GF-D8 (cell line): ENCODE measurements around the gene TSPYL4.
"Not testable (repeated sequence)": the region's sequence is repeated elsewhere in the genome, so short reads cannot be mapped to it uniquely, and the experiment has no call there.

Experiments
- DNase-seq: peaks from one replicate; lab custom pipeline; 2025; lab: John Stamatoyannopoulos, UW

The TSPYL4 gene

GRCh38 chr6:116253505-116254296 is at the start of gene TSPYL4:
TSS of gene TSPYL4 (minus strand) at chr6:116254075. CDS start at chr6:116254008, 67 bp downstream.
- DNase-seq = peak; percentile 84

GRCh38 chr6:116301104-116301503 is 47.2 kb upstream of the TSPYL4 start:
- no peak for DNase-seq

- no peak for DNase-seq
These were observed 46.7 kb upstream of the TSPYL4 start for GRCh38 chr6:116300566-116300965.

GRCh38 chr6:116298973-116299372 is 45.1 kb upstream of the TSPYL4 start:
- no peak for DNase-seq

- DNase-seq = no peak
These were observed 44.4 kb upstream of the TSPYL4 start for GRCh38 chr6:116298273-116298672.

- DNase-seq = no peak
These were observed 38.7 kb upstream of the TSPYL4 start for GRCh38 chr6:116292553-116292952.

GRCh38 chr6:116291701-116292396 is 38.0 kb upstream of the TSPYL4 start:
- DNase-seq = no peak

GRCh38 chr6:116290799-116291198 is 36.9 kb upstream of the TSPYL4 start:
- DNase-seq = no peak

- DNase-seq = no peak
These were observed 36.0 kb upstream of the TSPYL4 start for GRCh38 chr6:116289876-116290275.

- DNase-seq = peak; percentile 26
These were observed 33.9 kb upstream of the TSPYL4 start for GRCh38 chr6:116287689-116288282.

GRCh38 chr6:116286773-116287358 is 33.0 kb upstream of the TSPYL4 start:
- DNase-seq = no peak

GRCh38 chr6:116284984-116285383 is 31.1 kb upstream of the TSPYL4 start:
- not testable (repeated sequence) for DNase-seq

- DNase-seq = no peak
These were observed 29.3 kb upstream of the TSPYL4 start for GRCh38 chr6:116283191-116283590.

- no peak for DNase-seq
These were observed 28.8 kb upstream of the TSPYL4 start for GRCh38 chr6:116282698-116283097.

- DNase-seq = no peak
These were observed 27.1 kb upstream of the TSPYL4 start for GRCh38 chr6:116280933-116281316.

GRCh38 chr6:116280161-116280932 is 26.5 kb upstream of the TSPYL4 start:
- no peak for DNase-seq

GRCh38 chr6:116279232-116280160 is 25.6 kb upstream of the TSPYL4 start, which contains the start of gene TSPYL1:
TSS of gene TSPYL1 (minus strand) at chr6:116279930. CDS start at chr6:116279830, 100 bp downstream.
- DNase-seq = peak; percentile 92

GRCh38 chr6:116278854-116279231 is 25.0 kb upstream of the TSPYL4 start:
- DNase-seq = no peak

- DNase-seq = no peak
These were observed 24.6 kb upstream of the TSPYL4 start for GRCh38 chr6:116278481-116278829.

GRCh38 chr6:116277124-116277523 is 23.2 kb upstream of the TSPYL4 start:
- DNase-seq = no peak
